GM23248 (cell line): ENCODE measurements around the gene FAM32A.

Experiments
- EZH2 ChIP-seq: fragments of 200-600 bp; sonication (generic); IDR thresholded peaks from 2 replicates; pipeline ENCODE4 v1.6.1; 2018; ENCODE audit warnings: antibody characterized with exemption, mild to moderate bottlenecking; ENCODE audit not compliant: insufficient read depth, poor library complexity, severe bottlenecking
- EZH2phosphoT487 ChIP-seq: fragments of 200-600 bp; sonication (generic); IDR thresholded peaks from 2 replicates; pipeline ENCODE4 v1.6.1; 2018; ENCODE audit warnings: antibody characterized with exemption, moderate library complexity, mild to moderate bottlenecking, low read depth; ENCODE audit not compliant: insufficient read depth

- TF ChIP-seq EZH2 = no peak
- no peak for TF ChIP-seq EZH2phosphoT487
These were observed 39.1 kb upstream of the FAM32A start for GRCh38 chr19:16146112-16146511.
